SK-N-SH (cell line): ENCODE measurements around the gene VGLL3.

Experiments used
- CTCF ChIP-seq: fragments of 200-600 bp; sonication (generic); IDR thresholded peaks from 2 replicates; pipeline ENCODE4 v1.6.1; 2017; ENCODE audit warnings: antibody characterized with exemption, mild to moderate bottlenecking, moderate library complexity
- TEAD4 ChIP-seq: IDR thresholded peaks from 2 replicates; pipeline ENCODE4 v1.4.0; 2012; ENCODE audit warnings: mild to moderate bottlenecking, borderline replicate concordance; ENCODE audit not compliant: insufficient read depth

- TF ChIP-seq TEAD4: no peak
- TF ChIP-seq CTCF: 0 out of 2 replicates have a peak, but pooled peaks have one; percentile 6
These were observed 40.2 kb downstream of the VGLL3 start for GRCh38 chr3:86950717-86951116.
